GM12873 (cell line): Measurements from ENCODE around the gene HSPE1.

Source experiments
- CTCF ChIP-seq: IDR thresholded peaks from 2 replicates; pipeline ENCODE4 v1.5.1; 2012; ENCODE audit warnings: low read depth, mild to moderate bottlenecking, moderate library complexity, low read length, control low read depth; ENCODE audit not compliant: insufficient read depth; ENCODE audit errors: missing control alignments

HSPE1 gene

GRCh38 chr2:197515315-197515738 is 15.1 kb downstream of the HSPE1 start:
- no peak for TF ChIP-seq CTCF

GRCh38 chr2:197515739-197516392 is 15.7 kb downstream of the HSPE1 start, which contains the start of gene MOB4:
Gene MOB4 (plus strand): TSS chr2:197516066. CDS start chr2:197516087, 21 bp downstream.
- no peak for TF ChIP-seq CTCF

- TF ChIP-seq CTCF, result no peak
These were observed 16.2 kb downstream of the HSPE1 start for GRCh38 chr2:197516393-197516761.

- no peak for TF ChIP-seq CTCF
These were observed 17.0 kb downstream of the HSPE1 start for GRCh38 chr2:197517150-197517549.

GRCh38 chr2:197538412-197538811 is 38.2 kb downstream of the HSPE1 start:
- TF ChIP-seq CTCF, result no peak

GRCh38 chr2:197539734-197540133 is 39.6 kb downstream of the HSPE1 start:
- TF ChIP-seq CTCF, result no peak

- TF ChIP-seq CTCF, result no peak
These were observed 43.0 kb downstream of the HSPE1 start for GRCh38 chr2:197543206-197543605.
